AG04450 (cell line): ENCODE data around the gene ANO4. TPM values are rescaled to one million over a fixed set of nuclear protein-coding genes. Genes with fewer than 3 reads are reported as not detected.

Source experiments
- CTCF ChIA-PET: fragments of 300-600, 350-600 bp; formaldehyde crosslinking; extraction: SDS; loops from one replicate; lab custom pipeline; 2022; ENCODE audit warnings: antibody characterized with exemption, inconsistent platforms; lab: Charles Lee
- POLR2A ChIA-PET: fragments of 350-600 bp; formaldehyde crosslinking; extraction: SDS; loops from one replicate; lab custom pipeline; 2021; ENCODE audit warnings: antibody characterized with exemption, inconsistent platforms; lab: Yijun Ruan, JAX
- DNase-seq: peaks from one replicate; pipeline ENCODE4 v3.0.0-alpha.2; 2011; ENCODE audit warnings: low read depth, low spot score
- H3K27ac ChIP-seq: one replicate; pipeline ENCODE4 v1.5.1; 2012; ENCODE audit warnings: low read depth, low read length, control low read depth
- H3K27me3 ChIP-seq: one replicate; pipeline ENCODE4 v1.6.0; 2012; ENCODE audit warnings: low read length; ENCODE audit not compliant: control insufficient read depth, insufficient read depth
- H3K4me3 ChIP-seq: 2 replicates; pipeline ENCODE4 v1.5.1; 2011; ENCODE audit warnings: mild to moderate bottlenecking, low read depth, low read length, control low read depth
- H3K9me3 ChIP-seq: 2 replicates; pipeline ENCODE4 v1.5.1; 2012; ENCODE audit warnings: low read length; ENCODE audit not compliant: control insufficient read depth, insufficient read depth
- polyA plus RNA-seq: library from polyadenylated mRNA; depleted of rRNA; stranded (reverse); fragments of >200 nt; gene quantifications from 2 replicates; pipeline ENCODE4 v1.2.3, GENCODE V29; 2011
- TF ChIP-seq, protein P1 (sequence below): IDR thresholded peaks from 2 replicates; pipeline ENCODE4 v1.5.1; 2011; ENCODE audit warnings: low read depth, low read length, control low read depth, inconsistent platforms

Gene ANO4
- polyA plus RNA-seq, 1 experiment = 7.5 TPM

DNA sequence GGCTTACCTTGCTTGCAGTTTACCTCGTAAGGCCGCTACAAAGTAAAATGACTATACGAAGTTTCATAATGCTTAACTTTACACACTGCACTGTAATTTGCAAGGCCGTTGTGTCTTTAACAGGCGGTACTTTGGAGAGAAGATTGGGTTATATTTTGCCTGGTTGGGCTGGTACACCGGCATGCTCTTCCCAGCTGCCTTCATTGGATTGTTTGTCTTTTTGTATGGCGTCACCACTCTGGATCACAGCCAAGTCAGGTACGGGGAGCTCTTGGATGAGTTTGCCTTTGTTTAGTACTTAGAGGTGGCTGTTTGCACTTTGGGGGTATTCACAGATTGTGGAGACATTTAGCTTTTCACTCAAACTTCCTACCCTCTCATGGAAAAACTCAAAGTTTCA lies 247.6 kb downstream of the ANO4 start:
- no peak overlapping the region for H3K4me3 ChIP-seq
- H3K27me3 ChIP-seq = no peaks in the 10 kb centered on the region
- ChIA-PET CTCF (no interaction called here), POLR2A (no interaction called here)
- no peak for DNase-seq
- no peaks in the 10 kb centered on the region for H3K9me3 ChIP-seq
- H3K27ac ChIP-seq = no peak overlapping the region
- TF ChIP-seq, protein P1, sequence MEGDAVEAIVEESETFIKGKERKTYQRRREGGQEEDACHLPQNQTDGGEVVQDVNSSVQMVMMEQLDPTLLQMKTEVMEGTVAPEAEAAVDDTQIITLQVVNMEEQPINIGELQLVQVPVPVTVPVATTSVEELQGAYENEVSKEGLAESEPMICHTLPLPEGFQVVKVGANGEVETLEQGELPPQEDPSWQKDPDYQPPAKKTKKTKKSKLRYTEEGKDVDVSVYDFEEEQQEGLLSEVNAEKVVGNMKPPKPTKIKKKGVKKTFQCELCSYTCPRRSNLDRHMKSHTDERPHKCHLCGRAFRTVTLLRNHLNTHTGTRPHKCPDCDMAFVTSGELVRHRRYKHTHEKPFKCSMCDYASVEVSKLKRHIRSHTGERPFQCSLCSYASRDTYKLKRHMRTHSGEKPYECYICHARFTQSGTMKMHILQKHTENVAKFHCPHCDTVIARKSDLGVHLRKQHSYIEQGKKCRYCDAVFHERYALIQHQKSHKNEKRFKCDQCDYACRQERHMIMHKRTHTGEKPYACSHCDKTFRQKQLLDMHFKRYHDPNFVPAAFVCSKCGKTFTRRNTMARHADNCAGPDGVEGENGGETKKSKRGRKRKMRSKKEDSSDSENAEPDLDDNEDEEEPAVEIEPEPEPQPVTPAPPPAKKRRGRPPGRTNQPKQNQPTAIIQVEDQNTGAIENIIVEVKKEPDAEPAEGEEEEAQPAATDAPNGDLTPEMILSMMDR = no peak

DNA sequence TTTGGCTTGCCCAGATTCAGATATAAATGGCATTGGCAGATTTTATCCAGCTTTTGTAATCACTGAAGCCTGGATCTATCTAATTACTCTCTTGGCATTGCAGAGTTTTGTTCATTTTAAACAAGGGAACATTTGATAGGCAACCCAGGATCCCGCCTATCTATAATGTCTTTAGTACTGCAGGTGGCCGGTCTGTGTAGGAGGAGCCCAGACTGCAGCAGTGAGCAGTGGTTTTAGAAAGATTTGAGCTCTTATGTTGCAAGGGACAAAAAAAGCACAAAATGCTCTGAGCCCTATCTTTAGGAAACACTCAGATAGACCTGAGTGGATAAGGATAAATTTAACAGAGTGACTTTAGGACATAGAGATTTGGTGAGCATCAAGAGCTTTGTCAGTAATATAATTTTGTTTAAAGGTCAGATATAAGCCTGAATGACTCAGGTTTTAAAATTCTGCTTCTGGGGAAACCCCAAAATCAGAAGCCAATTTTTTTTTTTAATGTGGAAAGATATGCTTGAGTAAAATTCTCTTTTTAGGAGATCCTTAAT lies 250.0 kb downstream of the ANO4 start:
- Histone ChIP-seq H3K9me3 (no peaks in the 10 kb centered on the region), H3K4me3 (no peak overlapping the region), H3K27ac (no peak overlapping the region), H3K27me3 (no peaks in the 10 kb centered on the region)
- no peak for DNase-seq
- ChIA-PET CTCF (no interaction called here), POLR2A (no interaction called here)
- TF ChIP-seq, protein P1 = no peak

DNA sequence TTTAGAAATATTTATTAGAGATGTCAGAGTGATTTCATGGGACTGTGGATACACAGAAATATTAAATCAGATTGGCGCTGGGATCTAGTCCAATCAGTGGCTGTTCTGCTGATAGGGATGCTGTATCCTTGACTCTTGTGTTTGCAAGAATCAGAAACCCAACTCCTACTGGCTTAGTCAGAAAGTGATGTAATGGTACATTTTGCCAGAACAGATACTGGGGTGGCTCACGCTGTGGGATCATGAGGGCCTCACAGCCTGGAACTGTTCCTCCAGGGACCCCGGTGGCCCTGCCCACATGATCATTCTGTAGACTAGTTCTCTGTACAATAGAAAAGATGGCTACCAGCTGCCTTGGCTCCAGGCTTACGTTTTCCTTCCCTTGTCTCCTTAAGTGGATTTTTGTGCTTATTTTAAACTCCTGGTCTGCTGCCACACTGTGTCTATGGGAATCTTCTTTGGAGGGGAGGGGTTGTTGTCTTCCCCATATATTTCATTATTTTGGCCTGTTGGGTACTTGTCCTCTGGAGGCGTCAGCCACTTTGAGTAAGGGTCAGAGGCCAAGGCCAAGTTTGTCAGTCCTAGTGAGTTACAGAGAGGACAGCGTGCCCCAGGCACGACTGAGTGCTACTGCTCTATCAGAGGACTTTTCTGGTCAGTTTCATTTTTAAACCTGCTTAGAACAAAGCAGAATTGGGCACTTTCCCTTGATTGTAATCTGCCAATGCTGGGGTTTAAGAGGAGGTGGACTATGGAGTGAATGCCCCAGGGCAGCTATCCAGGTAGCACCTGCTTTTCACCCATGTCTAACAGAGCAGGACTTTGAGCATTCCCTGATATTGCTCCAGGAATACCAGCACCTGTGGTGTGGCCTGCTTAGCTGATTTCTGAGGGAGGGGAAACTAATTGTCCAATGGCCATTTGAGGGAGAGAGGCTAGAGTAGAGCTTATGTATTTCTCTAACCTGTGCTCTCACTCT lies 251.2 kb downstream of the ANO4 start:
- ChIA-PET POLR2A (no interaction called here), CTCF (no interaction called here)
- no peaks in the 10 kb centered on the region for H3K27me3 ChIP-seq
- H3K4me3 ChIP-seq = no peak overlapping the region
- no peaks in the 10 kb centered on the region for H3K9me3 ChIP-seq
- H3K27ac ChIP-seq = no peak overlapping the region
- TF ChIP-seq, protein P1 = no peak
- DNase-seq = no peak

DNA sequence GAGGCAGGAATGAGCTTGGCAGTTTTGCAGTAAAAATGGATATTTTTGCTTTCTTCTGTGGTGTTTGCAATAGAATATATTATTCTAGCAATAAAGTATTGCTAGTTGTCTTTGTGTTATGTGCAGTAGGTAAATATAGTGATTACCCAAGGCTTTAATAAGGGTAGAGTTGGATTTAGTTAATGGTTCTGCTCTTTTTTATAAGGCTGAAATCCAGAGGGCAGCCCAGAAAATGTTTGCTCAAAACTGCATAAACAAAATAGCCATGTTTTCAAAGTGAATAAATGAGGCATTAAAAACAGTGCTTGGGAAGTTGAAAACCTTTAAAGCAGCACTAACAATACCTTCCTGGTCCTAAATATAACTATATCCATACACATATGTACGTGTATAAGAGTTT lies 253.1 kb downstream of the ANO4 start:
- H3K4me3 ChIP-seq = no peak overlapping the region

More for the DNA sequence above, 253.1 kb downstream of the ANO4 start:
- TF ChIP-seq, protein P1 = no peak
- POLR2A ChIA-PET = no interaction called here
- Histone ChIP-seq H3K27me3 (no peaks in the 10 kb centered on the region), H3K27ac (no peak overlapping the region), H3K9me3 (no peaks in the 10 kb centered on the region)
- DNase-seq = no peak
- CTCF ChIA-PET = no interaction called here
